ENCODE results near the gene PACS2. TPM values are rescaled to one million over a fixed set of nuclear protein-coding genes. Genes with fewer than 3 reads are reported as not detected.

The PACS2 gene
- total RNA-seq, 1 experiment from 2014 or later: 72.5 TPM

GRCh38 chr14:105355049-105355575 lies 40.6 kb downstream of the PACS2 start:
- H3K36me3 Mint-ChIP-seq (ENCODE audit: insufficient read depth in 1 of 3, low read depth in 3 of 3): peaks cover 1 to 12% (median 5%) of the 10 kb centered on the region in 3 experiments; a peak in 5 of 7 replicates

More at GRCh38 chr14:105355049-105355575, 40.6 kb downstream of the PACS2 start:
- Histone ChIP-seq H2BK120ac (ENCODE audit: low read depth, low read length, poor library complexity, severe bottlenecking) (no peak overlapping the region), H3K9me3 (ENCODE audit: control insufficient read depth, low read depth, low read length) (no peaks in the 10 kb centered on the region), H3K9ac (ENCODE audit: extremely low read depth, insufficient read length, low read length) (no peak overlapping the region), H3K18ac (ENCODE audit: insufficient read length, low read depth, low read length) (no peak overlapping the region), H2BK5ac (ENCODE audit: insufficient read length, low read length) (no peak overlapping the region), H3T11ph (ENCODE audit: low read length) (no peak overlapping the region), H2BK15ac (ENCODE audit: low read depth, low read length) (no peak overlapping the region), H3K56ac (ENCODE audit: insufficient read length, low read depth, low read length) (no peak overlapping the region), H4K91ac (ENCODE audit: insufficient read length, low read depth, low read length) (no peak overlapping the region), H3K79me1 (ENCODE audit: insufficient read depth, low read depth, low read length, poor library complexity, severe bottlenecking) (no peaks in the 10 kb centered on the region), H3K4me2 (ENCODE audit: insufficient read depth, insufficient read length, low read length) (no peak overlapping the region), H3K14ac (ENCODE audit: insufficient read depth, low read length) (no peak overlapping the region), H3K4me1 (ENCODE audit: insufficient read depth, low read length) (no peaks in the 10 kb centered on the region), H2BK20ac (ENCODE audit: low read depth, low read length, poor library complexity, severe bottlenecking) (no peak overlapping the region), H3K27ac (ENCODE audit: insufficient read length, low read depth, low read length) (no peak overlapping the region), H2AFZ (ENCODE audit: low read length) (no peak overlapping the region), H4K8ac (replicated peaks; ENCODE audit: insufficient read length, low read depth, low read length) (no peak overlapping the region), H2AK5ac (ENCODE audit: insufficient read length, low read length) (no peak overlapping the region), H4K5ac (ENCODE audit: insufficient read length, low read depth, low read length) (no peak overlapping the region), H3K4ac (ENCODE audit: low read depth, low read length) (no peak overlapping the region), H3K23me2 (ENCODE audit: insufficient read length, low read depth, low read length, poor library complexity, severe bottlenecking) (no peaks in the 10 kb centered on the region), H2BK12ac (ENCODE audit: insufficient read length, low read depth, low read length) (no peak overlapping the region), H3K27me3 (ENCODE audit: insufficient read depth, low read length) (no peaks in the 10 kb centered on the region), H3K79me2 (ENCODE audit: insufficient read depth, low read length) (no peaks in the 10 kb centered on the region), H4K20me1 (ENCODE audit: control insufficient read depth, insufficient read depth, insufficient read length) (peaks cover 4% of the 10 kb centered on the region), H3K23ac (ENCODE audit: insufficient read length, low read depth, low read length) (no peak overlapping the region)
- TF ChIP-seq CTCF (conservative IDR thresholded peaks at IDR 0.05): no peak
- no peaks in the 10 kb centered on the region for H3K9me3 Mint-ChIP-seq
- DNase-seq: no peak
- H3K4me1 Mint-ChIP-seq: peaks cover 12 to 17% of the 10 kb centered on the region in 2 experiments
- peak overlapping the region in 2 of 3 experiments; percentile 53 to 58; a peak in 1 of 7 replicates for H3K27ac Mint-ChIP-seq
- H3K27me3 Mint-ChIP-seq (ENCODE audit: low read depth): no peaks in the 10 kb centered on the region
- WGBS (ENCODE audit: extremely low coverage, insufficient read length, low lambda C conversion rate): no CpG with 5 or more reads among the region's 27 CpGs
- H3K4me3 Mint-ChIP-seq: no peak overlapping the region; a peak in 1 of 5 replicates
